Stomach smooth muscle (tissue), 2 donors: Measurements from ENCODE around the gene ELAVL2.

Experiments used
- H3K27ac ChIP-seq: one replicate; pipeline ENCODE4 v1.7.0; 2013; ENCODE audit warnings: mild to moderate bottlenecking, low read length, inconsistent platforms
- H3K27me3 ChIP-seq, 2 donors: one replicate each; pipeline ENCODE4 v1.7.0; 2013; ENCODE audit warnings: low read length in 2 of 2; ENCODE audit not compliant: insufficient read depth in 2 of 2, control insufficient read depth in 1 of 2
- H3K36me3 ChIP-seq, 2 donors: one replicate each; pipeline ENCODE4 v1.7.0; 2013; ENCODE audit warnings: low read length in 2 of 2; ENCODE audit not compliant: control insufficient read depth in 2 of 2, insufficient read depth in 2 of 2
- H3K4me1 ChIP-seq: one replicate; pipeline ENCODE4 v1.7.0; 2013; ENCODE audit warnings: low read length; ENCODE audit not compliant: control insufficient read depth, insufficient read depth
- H3K4me3 ChIP-seq, 2 donors: one replicate each; pipeline ENCODE4 v1.7.0; 2013; ENCODE audit warnings: low read length in 2 of 2
- H3K9ac ChIP-seq, 2 donors: one replicate each; pipeline ENCODE4 v1.7.0; 2013; ENCODE audit warnings: low read length in 2 of 2, mild to moderate bottlenecking in 1 of 2
- H3K9me3 ChIP-seq, 2 donors: one replicate each; pipeline ENCODE4 v1.7.0; 2013; ENCODE audit warnings: low read length in 2 of 2; ENCODE audit not compliant: control insufficient read depth in 2 of 2
- donor health status: healthy.
- donor health status: Pancreatic carcinoma.

The ELAVL2 gene

DNA sequence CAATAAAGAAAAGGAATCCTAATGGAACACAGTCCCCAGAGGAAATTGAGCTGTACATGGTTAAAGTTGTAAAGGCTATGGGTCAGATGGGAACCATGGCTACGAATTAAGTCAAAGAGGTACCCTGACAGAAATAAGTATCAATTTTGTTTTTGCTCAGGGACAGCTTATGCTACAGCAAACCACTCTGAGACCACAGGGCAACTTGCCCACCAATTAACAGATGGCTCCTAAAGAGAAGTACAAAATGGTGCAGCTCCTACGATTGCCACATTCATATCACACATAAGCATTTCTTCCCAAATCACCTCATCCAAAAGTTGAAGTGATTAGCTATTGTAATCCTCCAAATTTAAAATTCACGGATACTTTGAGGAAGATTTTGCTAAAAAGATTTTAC is 83.0 kb downstream of the ELAVL2 start:
- no peaks in the 10 kb centered on the region for H3K4me1 ChIP-seq
- no peak overlapping the region for H3K9ac ChIP-seq
- no peak overlapping the region for H3K27ac ChIP-seq
- no peaks in the 10 kb centered on the region for H3K36me3 ChIP-seq
- no peaks in the 10 kb centered on the region for H3K27me3 ChIP-seq
- H3K9me3 ChIP-seq = no peaks in the 10 kb centered on the region
- H3K4me3 ChIP-seq = no peak overlapping the region

DNA sequence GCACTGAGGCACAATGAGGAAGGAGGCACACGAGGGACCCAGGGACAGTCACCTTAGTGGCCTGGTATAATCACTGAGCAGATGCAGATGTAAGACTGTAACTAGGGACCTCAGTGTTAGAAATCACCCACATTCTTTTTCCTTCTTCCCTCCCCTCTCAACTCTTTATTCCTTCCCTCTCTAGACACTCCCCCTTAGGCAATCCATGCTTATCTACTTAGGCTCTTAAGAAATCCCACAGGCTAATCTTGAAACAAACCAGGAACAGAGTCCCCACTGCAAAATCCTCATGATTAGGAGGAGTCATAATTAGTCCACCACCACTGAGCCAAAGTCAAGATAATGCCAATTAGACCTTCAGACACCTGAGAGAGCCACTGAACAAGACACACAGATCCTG is 84.7 kb downstream of the ELAVL2 start:
- H3K27ac ChIP-seq = no peak overlapping the region
- H3K9me3 ChIP-seq = no peaks in the 10 kb centered on the region
- no peaks in the 10 kb centered on the region for H3K27me3 ChIP-seq
- H3K4me1 ChIP-seq = no peaks in the 10 kb centered on the region
- no peaks in the 10 kb centered on the region for H3K36me3 ChIP-seq
- H3K4me3 ChIP-seq = no peak overlapping the region
- H3K9ac ChIP-seq = no peak overlapping the region

DNA sequence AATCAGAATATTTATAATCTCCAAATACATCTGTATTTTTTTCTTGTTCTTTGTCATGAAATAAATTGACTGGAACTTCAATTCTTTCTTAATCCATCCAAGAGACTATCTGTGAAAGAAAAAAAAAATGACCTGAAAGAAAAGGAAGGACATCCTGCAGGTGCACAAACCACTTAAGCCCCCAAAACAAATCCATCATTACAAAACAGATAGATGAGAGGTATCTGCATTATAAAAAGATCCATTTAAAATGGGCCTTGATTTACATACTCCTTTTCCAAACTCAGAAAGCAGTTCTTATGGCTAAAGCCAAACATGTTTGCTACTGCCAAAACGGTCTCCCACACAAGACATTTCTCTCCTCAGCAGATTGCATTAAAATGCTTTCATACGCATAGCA is 85.5 kb downstream of the ELAVL2 start:
- Histone ChIP-seq H3K9me3 (no peaks in the 10 kb centered on the region), H3K36me3 (no peaks in the 10 kb centered on the region), H3K4me1 (no peaks in the 10 kb centered on the region), H3K27me3 (no peaks in the 10 kb centered on the region), H3K9ac (no peak overlapping the region), H3K4me3 (no peak overlapping the region), H3K27ac (no peak overlapping the region)

DNA sequence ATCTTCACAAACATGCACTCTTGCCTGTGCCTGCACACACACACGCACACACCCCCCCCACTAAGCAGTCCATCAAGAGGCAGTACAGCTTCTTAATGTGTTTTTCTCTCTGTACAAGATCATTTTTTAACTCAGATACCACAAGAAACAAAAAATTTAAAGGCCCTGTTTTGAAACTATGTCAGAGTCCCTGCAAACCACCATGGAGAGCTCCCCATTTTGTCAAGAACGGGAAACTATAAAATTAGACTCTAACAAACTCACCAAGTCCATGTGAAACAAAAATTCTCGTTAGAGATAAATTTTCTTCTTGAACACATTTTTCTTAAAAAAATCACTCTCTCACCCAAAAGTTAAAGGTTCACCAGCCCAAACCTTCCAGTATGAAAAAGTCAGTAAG is 86.3 kb downstream of the ELAVL2 start:
- H3K36me3 ChIP-seq = no peaks in the 10 kb centered on the region
- no peak overlapping the region for H3K27ac ChIP-seq
- no peaks in the 10 kb centered on the region for H3K4me1 ChIP-seq
- no peak overlapping the region for H3K9ac ChIP-seq
- no peaks in the 10 kb centered on the region for H3K27me3 ChIP-seq
- no peak overlapping the region for H3K4me3 ChIP-seq
- H3K9me3 ChIP-seq = no peaks in the 10 kb centered on the region

DNA sequence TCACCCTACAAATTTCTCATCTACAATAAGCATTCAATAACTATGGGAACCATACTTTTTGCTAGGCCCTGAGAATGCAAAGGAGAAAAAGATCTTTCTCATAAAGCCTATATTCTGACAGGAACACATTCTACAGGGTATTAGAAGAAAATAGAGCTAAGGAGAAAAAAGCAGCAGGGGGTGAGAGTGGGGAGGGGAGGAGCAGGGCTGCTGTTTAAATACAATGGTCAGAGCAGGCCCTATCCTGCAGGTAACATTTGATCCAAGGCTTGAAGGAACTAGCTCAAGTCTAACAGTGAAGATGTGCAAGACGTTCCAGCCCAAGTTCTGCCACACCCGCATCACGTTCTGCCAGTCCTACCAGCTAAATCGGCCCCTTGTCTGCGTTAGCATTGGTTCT is 89.7 kb downstream of the ELAVL2 start:
- no peak overlapping the region for H3K9ac ChIP-seq
- no peaks in the 10 kb centered on the region for H3K36me3 ChIP-seq
- H3K4me3 ChIP-seq = no peak overlapping the region
- no peaks in the 10 kb centered on the region for H3K9me3 ChIP-seq
- no peaks in the 10 kb centered on the region for H3K27me3 ChIP-seq
- no peaks in the 10 kb centered on the region for H3K4me1 ChIP-seq
- no peak overlapping the region for H3K27ac ChIP-seq

DNA sequence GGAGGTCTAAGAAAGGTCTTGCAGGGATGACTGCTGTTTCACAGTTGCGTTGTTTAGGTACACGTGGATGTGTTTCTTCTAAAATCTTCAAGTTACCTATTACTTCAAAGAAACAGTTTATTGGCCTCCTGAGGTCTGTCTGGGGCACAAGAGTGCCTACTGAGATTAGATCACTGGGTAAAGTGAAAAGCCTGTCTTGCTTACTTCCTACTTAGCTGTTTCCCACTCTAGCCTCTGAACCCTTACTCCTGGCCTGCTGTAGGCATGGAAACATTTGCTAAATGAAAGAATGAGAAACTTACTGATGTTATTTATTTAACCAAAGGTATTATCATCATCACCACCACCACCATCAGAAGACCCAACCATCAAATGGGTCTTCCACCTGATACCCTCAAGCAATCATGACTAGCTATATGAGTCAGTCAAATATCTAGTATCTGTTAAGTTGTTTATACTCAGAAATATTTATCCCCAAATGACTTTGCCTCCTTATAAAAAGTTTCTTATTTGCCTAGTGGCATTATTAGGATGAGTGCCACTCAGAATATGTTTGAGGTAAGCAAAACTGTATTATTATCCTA is 92.5 kb downstream of the ELAVL2 start:
- Histone ChIP-seq H3K4me3 (no peak overlapping the region), H3K27ac (no peak overlapping the region), H3K27me3 (no peaks in the 10 kb centered on the region), H3K9me3 (no peaks in the 10 kb centered on the region), H3K4me1 (no peaks in the 10 kb centered on the region), H3K36me3 (no peaks in the 10 kb centered on the region), H3K9ac (no peak overlapping the region)

DNA sequence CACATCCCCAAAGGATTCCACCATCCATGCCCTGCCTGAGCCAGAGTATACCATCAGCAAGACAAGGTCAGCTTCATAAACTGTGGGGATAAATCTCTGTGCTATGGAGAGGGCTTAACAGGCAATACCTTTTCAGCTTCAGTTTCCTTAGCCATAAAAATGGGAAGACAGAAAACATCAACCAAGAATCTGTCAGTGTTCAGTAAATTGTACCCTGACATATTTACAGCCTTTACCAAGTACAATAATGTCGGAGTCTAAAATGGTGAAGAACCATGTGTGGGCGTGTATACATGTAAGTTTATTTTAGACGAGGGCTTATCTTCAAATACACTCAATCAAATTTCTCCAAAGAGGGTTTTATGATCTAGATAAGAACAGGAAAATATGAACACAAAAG is 94.7 kb downstream of the ELAVL2 start:
- Histone ChIP-seq H3K4me3 (no peak overlapping the region), H3K36me3 (no peaks in the 10 kb centered on the region), H3K27ac (no peak overlapping the region), H3K9me3 (no peaks in the 10 kb centered on the region), H3K27me3 (no peaks in the 10 kb centered on the region), H3K4me1 (no peaks in the 10 kb centered on the region), H3K9ac (no peak overlapping the region)

DNA sequence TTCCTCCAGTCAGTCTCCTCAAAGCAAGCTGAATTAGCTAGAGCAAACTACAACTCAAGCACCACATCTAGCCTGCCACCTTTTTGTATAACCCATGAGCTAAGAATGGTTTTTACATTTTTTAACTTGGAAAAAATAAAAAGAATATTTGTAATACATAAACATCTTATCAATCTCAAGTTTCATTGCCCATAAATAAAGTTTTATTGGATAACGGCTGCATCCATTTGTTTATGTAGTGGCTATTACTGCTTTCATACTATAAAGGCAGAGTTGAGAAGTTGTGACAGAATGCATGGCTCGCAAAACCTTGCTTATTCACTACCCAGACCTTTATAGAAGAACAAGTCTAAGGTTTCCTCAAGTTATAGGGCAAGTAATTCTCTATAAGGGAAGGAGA is 95.7 kb downstream of the ELAVL2 start:
- Histone ChIP-seq H3K9me3 (no peaks in the 10 kb centered on the region), H3K36me3 (no peaks in the 10 kb centered on the region), H3K9ac (no peak overlapping the region), H3K4me1 (no peaks in the 10 kb centered on the region), H3K27me3 (no peaks in the 10 kb centered on the region), H3K27ac (no peak overlapping the region), H3K4me3 (no peak overlapping the region)

DNA sequence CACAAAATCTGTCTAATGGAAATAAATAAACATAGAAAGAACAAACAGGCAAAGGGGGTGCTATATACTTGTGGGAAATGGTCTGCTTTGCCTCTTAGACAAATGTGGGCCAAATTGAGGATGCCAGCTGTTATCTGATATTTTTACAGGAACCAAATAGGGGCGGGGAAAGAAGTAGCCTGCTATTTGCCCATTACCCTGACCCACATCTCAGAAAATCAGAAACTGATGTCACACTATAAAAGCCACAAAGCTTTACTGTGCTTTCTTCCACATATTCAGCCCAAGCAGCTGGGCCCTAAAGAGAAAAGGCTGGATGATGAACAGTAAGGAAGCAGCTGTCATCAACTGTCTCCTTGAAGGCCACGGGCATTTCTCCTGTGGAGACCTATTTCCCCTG is 97.3 kb downstream of the ELAVL2 start:
- no peaks in the 10 kb centered on the region for H3K4me1 ChIP-seq
- H3K4me3 ChIP-seq = no peak overlapping the region

DNA sequence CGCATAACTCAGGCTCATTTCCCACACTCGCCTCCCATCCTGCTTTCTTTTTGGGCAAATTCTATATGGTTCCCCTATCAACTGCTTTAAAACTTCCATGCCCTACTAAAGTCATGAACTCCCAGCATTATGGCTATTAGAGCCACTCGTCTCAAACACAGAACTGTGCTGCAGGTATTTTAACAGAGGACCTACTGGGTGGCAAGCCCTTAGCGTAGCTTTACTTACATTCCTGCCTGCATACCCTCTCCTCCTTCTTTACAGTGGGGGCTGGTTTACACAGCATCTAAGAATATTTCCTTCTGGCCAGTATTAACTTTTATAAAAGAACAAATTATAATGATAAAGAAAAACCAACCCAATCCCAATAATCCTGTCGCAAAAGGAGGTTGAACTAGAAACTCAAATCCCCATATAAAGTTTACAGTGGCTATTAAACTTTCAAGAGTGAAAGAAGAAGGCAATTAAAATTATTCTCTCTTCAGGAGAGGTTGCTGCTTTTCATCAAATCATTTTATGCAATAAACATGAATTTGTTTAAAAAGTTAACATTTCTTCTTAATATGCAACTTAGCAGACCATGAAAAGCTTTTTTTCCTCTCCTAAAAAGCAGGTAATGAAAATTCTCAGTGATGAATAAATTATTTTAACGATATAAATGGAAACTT is 100.6 kb downstream of the ELAVL2 start:
- Histone ChIP-seq H3K9ac (no peak overlapping the region), H3K4me1 (no peaks in the 10 kb centered on the region), H3K27ac (no peak overlapping the region), H3K36me3 (no peaks in the 10 kb centered on the region), H3K9me3 (no peaks in the 10 kb centered on the region), H3K27me3 (no peaks in the 10 kb centered on the region), H3K4me3 (no peak overlapping the region)

More for the DNA sequence above, 97.3 kb downstream of the ELAVL2 start:
- Histone ChIP-seq H3K27me3 (no peaks in the 10 kb centered on the region), H3K27ac (no peak overlapping the region), H3K9me3 (no peaks in the 10 kb centered on the region), H3K36me3 (no peaks in the 10 kb centered on the region), H3K9ac (no peak overlapping the region)

DNA sequence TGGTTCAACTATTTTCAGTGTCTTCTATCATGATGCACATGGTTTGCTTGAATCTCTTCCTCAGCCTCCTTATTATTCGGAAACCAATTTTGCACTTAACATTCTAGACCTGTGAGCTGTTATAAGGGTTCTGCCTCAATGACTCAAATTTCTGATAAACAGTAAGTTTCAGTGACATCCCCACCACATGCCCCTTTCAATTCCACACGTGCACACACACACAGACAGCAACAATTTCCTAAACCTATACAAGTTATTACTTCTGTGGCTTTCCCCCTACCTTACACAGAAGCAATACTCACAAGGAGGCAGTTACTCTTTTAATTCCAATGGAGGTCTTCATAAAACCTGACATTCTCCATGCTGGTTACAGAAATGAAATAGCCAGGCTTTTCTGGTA is 102.4 kb downstream of the ELAVL2 start:
- Histone ChIP-seq H3K4me3 (no peak overlapping the region), H3K27ac (no peak overlapping the region), H3K9me3 (no peaks in the 10 kb centered on the region), H3K36me3 (no peaks in the 10 kb centered on the region), H3K4me1 (no peaks in the 10 kb centered on the region), H3K9ac (no peak overlapping the region), H3K27me3 (no peaks in the 10 kb centered on the region)
